ENCODE measurements around the gene TBL2. TPM values are rescaled to one million over a fixed set of nuclear protein-coding genes. Genes with fewer than 3 reads are reported as not detected.
"Not testable (repeated sequence)": the region's sequence is repeated elsewhere in the genome, so short reads cannot be mapped to it uniquely, and the experiment has no call there.

Gene TBL2
- total and polyA plus RNA-seq, 2 donors (not counting 1 experiment from before 2014, with no cell fraction given), result 15.1 to 34.6 TPM

- DNase-seq (no peak), ATAC-seq (ENCODE audit: low read depth) (no peak)
- Mint-ChIP-seq H3K4me3 (no peak overlapping the region), H3K4me1 (no peaks in the 10 kb centered on the region), H3K27ac (no peak overlapping the region), H3K9me3 (ENCODE audit: insufficient read depth) (no peaks in the 10 kb centered on the region), H3K27me3 (no peaks in the 10 kb centered on the region)
- intact Hi-C loops (cut with micrococcal nuclease), result no loop called here
- H3K27ac ChIP-seq (ENCODE audit: low read length in 2 of 2), result no peak overlapping the region
- no peak overlapping the region for H3K4me3 ChIP-seq (ENCODE audit: control extremely low read depth in 1 of 5, extremely low read depth in 1 of 5, insufficient read depth in 1 of 5, low read depth in 2 of 5, low read length in 4 of 5)
- peaks cover 0 to 60% of the 10 kb centered on the region in 2 experiments for H3K36me3 ChIP-seq (replicated peaks in 1 of 2; ENCODE audit: control extremely low read depth in 1 of 2, control insufficient read depth in 1 of 2, extremely low read depth in 1 of 2, insufficient read depth in 2 of 2, low read length in 1 of 2)
- no peaks in the 10 kb centered on the region for H3K9me3 ChIP-seq (ENCODE audit: control extremely low read depth in 1 of 3, control insufficient read depth in 2 of 3, insufficient read depth in 1 of 3, low read length in 2 of 3)
- no peak overlapping the region for H2AFZ ChIP-seq (ENCODE audit: insufficient read depth, low read depth, low read length, poor library complexity, severe bottlenecking)
- H3K9ac ChIP-seq (ENCODE audit: low read length), result no peak overlapping the region
- no peaks in the 10 kb centered on the region for H3K4me1 ChIP-seq (ENCODE audit: control insufficient read depth in 2 of 2, insufficient read depth in 2 of 2, low read length in 2 of 2)
- ChIA-PET CTCF (no interaction called here), POLR2A (no interaction called here)
- TF ChIP-seq CTCF (IDR thresholded peaks at IDR 0.05), result no peak
- H3K4me2 ChIP-seq (replicated peaks; ENCODE audit: low read depth, low read length, poor library complexity, severe bottlenecking), result no peak overlapping the region
- H3K79me2 ChIP-seq (ENCODE audit: control insufficient read depth, insufficient read depth, low read length), result peaks cover 22% of the 10 kb centered on the region
- peaks cover 19% of the 10 kb centered on the region for H4K20me1 ChIP-seq (ENCODE audit: control insufficient read depth, insufficient read depth, low read length, poor library complexity, severe bottlenecking)
- 97% methylated on average over 16 of the region's 16 CpGs for WGBS (ENCODE audit: insufficient coverage)
- H3K27me3 ChIP-seq (replicated peaks in 1 of 4; ENCODE audit: control extremely low read depth in 1 of 4, control insufficient read depth in 3 of 4, insufficient read depth in 4 of 4, low read length in 3 of 4), result no peaks in the 10 kb centered on the region
These were observed 41.3 kb downstream of the TBL2 start for GRCh38 chr7:73537051-73537450.

- TF ChIP-seq CTCF (IDR thresholded peaks at IDR 0.05), result no peak
- no peak for TF ChIP-seq EZH2 (IDR thresholded peaks at IDR 0.05; ENCODE audit: borderline replicate concordance, insufficient read depth, low read depth, low read length, poor library complexity, severe bottlenecking)
- H3K4me3 Mint-ChIP-seq, result no peak overlapping the region
- Histone ChIP-seq H3K4me3 (ENCODE audit: control extremely low read depth in 1 of 5, extremely low read depth in 1 of 5, insufficient read depth in 1 of 5, low read depth in 2 of 5, low read length in 4 of 5) (no peak overlapping the region), H2AFZ (ENCODE audit: insufficient read depth, low read depth, low read length, poor library complexity, severe bottlenecking) (no peak overlapping the region), H3K27ac (ENCODE audit: low read length in 2 of 2) (no peak overlapping the region), H3K4me2 (replicated peaks; ENCODE audit: low read depth, low read length, poor library complexity, severe bottlenecking) (no peak overlapping the region), H4K20me1 (ENCODE audit: control insufficient read depth, insufficient read depth, low read length, poor library complexity, severe bottlenecking) (peaks cover 15% of the 10 kb centered on the region), H3K9me3 (ENCODE audit: control extremely low read depth in 1 of 3, control insufficient read depth in 2 of 3, insufficient read depth in 1 of 3, low read length in 2 of 3) (no peaks in the 10 kb centered on the region), H3K79me2 (ENCODE audit: control insufficient read depth, insufficient read depth, low read length) (peaks cover 17% of the 10 kb centered on the region), H3K4me1 (ENCODE audit: control insufficient read depth in 2 of 2, insufficient read depth in 2 of 2, low read length in 2 of 2) (no peaks in the 10 kb centered on the region), H3K27me3 (replicated peaks in 1 of 4; ENCODE audit: control extremely low read depth in 1 of 4, control insufficient read depth in 3 of 4, insufficient read depth in 4 of 4, low read length in 3 of 4) (no peaks in the 10 kb centered on the region), H3K36me3 (replicated peaks in 1 of 2; ENCODE audit: control extremely low read depth in 1 of 2, control insufficient read depth in 1 of 2, extremely low read depth in 1 of 2, insufficient read depth in 2 of 2, low read length in 1 of 2) (peaks cover 0 to 54% of the 10 kb centered on the region in 2 experiments), H3K9ac (ENCODE audit: low read length) (no peak overlapping the region)
- CTCF ChIA-PET, result no interaction called here
- DNase-seq, result no peak
- no peaks in the 10 kb centered on the region for H3K27me3 Mint-ChIP-seq
- no peak for ATAC-seq (ENCODE audit: low read depth)
- no peaks in the 10 kb centered on the region for H3K9me3 Mint-ChIP-seq (ENCODE audit: insufficient read depth)
- POLR2A ChIA-PET, result interaction anchor here (0.5 kb wide), 1 partner anchor 27 kb away, joined by 4 read pairs; no protein-coding TSS in a partner anchor
- H3K27ac Mint-ChIP-seq, result no peak overlapping the region
- WGBS (ENCODE audit: insufficient coverage), result 100% methylated on average over 5 of the region's 5 CpGs
- intact Hi-C loops (cut with micrococcal nuclease), result no loop called here
- H3K4me1 Mint-ChIP-seq, result no peaks in the 10 kb centered on the region
These were observed 41.9 kb downstream of the TBL2 start for GRCh38 chr7:73536479-73536878.

- H3K27me3 Mint-ChIP-seq; H3K4me1 ChIP-seq (ENCODE audit: control insufficient read depth in 2 of 2, insufficient read depth in 2 of 2, low read length in 2 of 2); H3K27me3 ChIP-seq (replicated peaks in 1 of 4; ENCODE audit: control extremely low read depth in 1 of 4, control insufficient read depth in 3 of 4, insufficient read depth in 4 of 4, low read length in 3 of 4); H3K4me2 ChIP-seq (replicated peaks; ENCODE audit: low read depth, low read length, poor library complexity, severe bottlenecking); H3K4me1 Mint-ChIP-seq; H3K9me3 Mint-ChIP-seq (ENCODE audit: insufficient read depth); DNase-seq; intact Hi-C loops (cut with micrococcal nuclease); CTCF ChIA-PET; H2AFZ ChIP-seq (ENCODE audit: insufficient read depth, low read depth, low read length, poor library complexity, severe bottlenecking); H3K9me3 ChIP-seq (ENCODE audit: control extremely low read depth in 1 of 3, control insufficient read depth in 2 of 3, insufficient read depth in 1 of 3, low read length in 2 of 3); H3K9ac ChIP-seq (ENCODE audit: low read length); ATAC-seq (ENCODE audit: low read depth); H3K4me3 Mint-ChIP-seq; H3K27ac Mint-ChIP-seq; POLR2A ChIA-PET; H4K20me1 ChIP-seq (ENCODE audit: control insufficient read depth, insufficient read depth, low read length, poor library complexity, severe bottlenecking); H3K4me3 ChIP-seq (ENCODE audit: control extremely low read depth in 1 of 5, extremely low read depth in 1 of 5, insufficient read depth in 1 of 5, low read depth in 2 of 5, low read length in 4 of 5); H3K27ac ChIP-seq (ENCODE audit: low read length in 2 of 2): not testable (repeated sequence)
- H3K36me3 ChIP-seq (replicated peaks in 1 of 2; ENCODE audit: control extremely low read depth in 1 of 2, control insufficient read depth in 1 of 2, extremely low read depth in 1 of 2, insufficient read depth in 2 of 2, low read length in 1 of 2), result peaks cover 0 to 50% of the 10 kb centered on the region in 2 experiments
- peaks cover 13% of the 10 kb centered on the region for H3K79me2 ChIP-seq (ENCODE audit: control insufficient read depth, insufficient read depth, low read length)
- 98% methylated on average over 4 of the region's 7 CpGs for WGBS (ENCODE audit: insufficient coverage)
These were observed 42.5 kb downstream of the TBL2 start for GRCh38 chr7:73535918-73536317.
